Liver (tissue), 3 donors: ENCODE measurements around the gene WBP1.

ENCODE experiments used
- ATF3 ChIP-seq: IDR thresholded peaks from 2 replicates; pipeline ENCODE4 v1.6.1; 2016; ENCODE audit warnings: antibody characterized with exemption
- EGR1 ChIP-seq, 2 donors: IDR thresholded peaks; 2 replicates each; pipeline ENCODE4 v1.6.1; 2016 to 2018; ENCODE audit warnings: antibody characterized with exemption in 2 of 2, low read depth in 2 of 2
- FOXA1 ChIP-seq: IDR thresholded peaks from 2 replicates; pipeline ENCODE4 v1.6.1; 2016; ENCODE audit warnings: antibody characterized with exemption
- GABPA ChIP-seq, 2 donors: IDR thresholded peaks in 1 of 2; conservative IDR thresholded peaks in 1 of 2; 2 replicates each; pipeline ENCODE4 v1.6.1; 2016; ENCODE audit warnings: antibody characterized with exemption in 2 of 2, mild to moderate bottlenecking in 1 of 2, moderate library complexity in 1 of 2
- HNF4G ChIP-seq: IDR thresholded peaks from 2 replicates; pipeline ENCODE4 v1.6.1; 2016; ENCODE audit warnings: antibody characterized with exemption
- JUND ChIP-seq, 2 donors: IDR thresholded peaks; 2 replicates each; pipeline ENCODE4 v1.6.1; 2016; ENCODE audit warnings: antibody characterized with exemption in 2 of 2
- REST ChIP-seq: IDR thresholded peaks from 2 replicates; pipeline ENCODE4 v1.6.1; 2016; ENCODE audit warnings: antibody characterized with exemption, mild to moderate bottlenecking
- SP1 ChIP-seq: IDR thresholded peaks from 2 replicates; pipeline ENCODE4 v1.6.1; 2018; ENCODE audit warnings: antibody characterized with exemption, mild to moderate bottlenecking
- YY1 ChIP-seq: IDR thresholded peaks from 2 replicates; pipeline ENCODE4 v1.6.1; 2016; ENCODE audit warnings: antibody characterized with exemption, mild to moderate bottlenecking
- TF ChIP-seq, protein P1 (sequence below): fragments of 150-350 bp; IDR thresholded peaks from 2 replicates; pipeline ENCODE4 v1.5.1; 2017; ENCODE audit warnings: improper control_type of control experiment, low read depth, low read length; ENCODE audit not compliant: missing input control
- donor health status: healthy.
- donor health status: healthy.

DNA sequence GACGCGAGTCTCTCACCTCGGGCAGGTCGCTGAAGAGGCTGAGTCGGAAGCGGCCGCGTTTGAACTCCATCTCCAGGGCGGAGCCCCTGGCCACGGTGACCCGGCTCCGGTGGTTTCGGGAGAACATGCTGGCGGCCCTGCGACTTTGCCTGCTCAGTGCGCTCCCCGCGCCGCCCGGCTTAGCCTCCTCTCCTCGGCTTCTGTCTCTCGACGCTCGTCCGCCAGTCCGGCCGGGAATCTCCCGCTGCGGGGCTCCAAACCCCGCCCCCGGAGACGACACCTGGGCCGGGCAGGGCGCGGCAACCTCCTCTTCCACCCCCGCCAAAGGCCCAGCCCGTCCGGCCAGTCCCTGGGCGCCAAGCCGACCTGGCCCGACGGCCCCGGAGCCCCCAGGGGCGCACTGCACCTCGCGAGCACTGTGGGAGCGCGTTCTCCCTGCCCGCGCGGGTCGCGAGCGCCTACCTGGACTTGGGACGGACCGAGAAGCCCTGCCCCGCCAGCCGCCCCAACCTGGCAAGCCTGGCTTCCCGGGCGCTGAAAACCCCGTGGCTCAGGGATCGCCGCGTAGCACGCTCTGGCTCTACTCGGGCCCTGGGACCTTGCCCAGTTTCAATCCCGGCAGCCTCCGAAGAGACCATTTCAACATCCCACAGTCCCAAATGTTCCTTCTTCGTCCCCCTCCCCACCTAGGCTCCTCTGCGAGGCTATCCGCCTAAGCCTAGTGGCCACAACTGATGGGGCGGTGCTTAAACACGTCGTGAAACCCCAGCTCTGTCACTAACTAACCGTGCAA lies 16.4 kb upstream of the WBP1 start, which contains the start of gene RTKN:
- TF ChIP-seq, protein P1, sequence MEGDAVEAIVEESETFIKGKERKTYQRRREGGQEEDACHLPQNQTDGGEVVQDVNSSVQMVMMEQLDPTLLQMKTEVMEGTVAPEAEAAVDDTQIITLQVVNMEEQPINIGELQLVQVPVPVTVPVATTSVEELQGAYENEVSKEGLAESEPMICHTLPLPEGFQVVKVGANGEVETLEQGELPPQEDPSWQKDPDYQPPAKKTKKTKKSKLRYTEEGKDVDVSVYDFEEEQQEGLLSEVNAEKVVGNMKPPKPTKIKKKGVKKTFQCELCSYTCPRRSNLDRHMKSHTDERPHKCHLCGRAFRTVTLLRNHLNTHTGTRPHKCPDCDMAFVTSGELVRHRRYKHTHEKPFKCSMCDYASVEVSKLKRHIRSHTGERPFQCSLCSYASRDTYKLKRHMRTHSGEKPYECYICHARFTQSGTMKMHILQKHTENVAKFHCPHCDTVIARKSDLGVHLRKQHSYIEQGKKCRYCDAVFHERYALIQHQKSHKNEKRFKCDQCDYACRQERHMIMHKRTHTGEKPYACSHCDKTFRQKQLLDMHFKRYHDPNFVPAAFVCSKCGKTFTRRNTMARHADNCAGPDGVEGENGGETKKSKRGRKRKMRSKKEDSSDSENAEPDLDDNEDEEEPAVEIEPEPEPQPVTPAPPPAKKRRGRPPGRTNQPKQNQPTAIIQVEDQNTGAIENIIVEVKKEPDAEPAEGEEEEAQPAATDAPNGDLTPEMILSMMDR = peak; percentile 19
- TF ChIP-seq GABPA (IDR thresholded peaks at IDR 0.05 in 1 of 2, conservative IDR thresholded peaks at IDR 0.05 in 1 of 2) (peak in 1 of 2 donors; percentile 6), ATF3 (no peak), YY1 (peak; percentile 58), SP1 (peak; percentile 80), REST (peak; percentile 80), EGR1 (IDR thresholded peaks at IDR 0.05; ENCODE audit: low read depth in 2 of 2) (peak; percentile 53 to 72), JUND (IDR thresholded peaks at IDR 0.05) (peak in 1 of 2 donors; percentile 39), HNF4G (no peak), FOXA1 (no peak)
